ENCODE results near the gene ANP32D.
A peak's percentile ranks its signal among the peaks of the same experiment; 100 is the strongest.
"Not testable (repeated sequence)": the region's sequence is repeated elsewhere in the genome, so short reads cannot be mapped to it uniquely, and the experiment has no call there.

Gene ANP32D

GRCh38 chr12:48446161-48446776 lies 26.1 kb upstream of the ANP32D start:
- no peak for DNase-seq
- ChIA-PET POLR2A (no interaction called here), CTCF (no interaction called here)
- peaks cover 0 to 2% (median 0%) of the 10 kb centered on the region in 5 experiments for H3K27me3 ChIP-seq (replicated peaks in 2 of 5; ENCODE audit: control insufficient read depth in 4 of 5, insufficient read depth in 5 of 5, low read length in 4 of 5)
- H3K9me3 ChIP-seq (ENCODE audit: control extremely low read depth in 1 of 5, control insufficient read depth in 4 of 5, insufficient read depth in 2 of 5, low read depth in 1 of 5, low read length in 4 of 5): peaks cover 0 to 3% (median 0%) of the 10 kb centered on the region in 5 experiments
- no peak overlapping the region for H3K4me3 ChIP-seq (ENCODE audit: control insufficient read depth in 1 of 7, extremely low read depth in 1 of 7, insufficient read depth in 4 of 7, low read depth in 2 of 7, low read length in 6 of 7)
- 100% methylated on average over 1 of the region's 4 CpGs for WGBS (ENCODE audit: insufficient coverage)
- no peaks in the 10 kb centered on the region for H3K36me3 ChIP-seq (ENCODE audit: control insufficient read depth in 4 of 4, insufficient read depth in 4 of 4, low read length in 3 of 4)
- H3K27ac ChIP-seq (ENCODE audit: insufficient read depth in 1 of 2, low read depth in 1 of 2, low read length in 2 of 2, poor library complexity in 1 of 2, severe bottlenecking in 2 of 2): no peak overlapping the region
- H3K4me1 ChIP-seq (ENCODE audit: control extremely low read depth in 1 of 4, control insufficient read depth in 4 of 4, insufficient read depth in 4 of 4, low read length in 3 of 4): no peaks in the 10 kb centered on the region

DNA sequence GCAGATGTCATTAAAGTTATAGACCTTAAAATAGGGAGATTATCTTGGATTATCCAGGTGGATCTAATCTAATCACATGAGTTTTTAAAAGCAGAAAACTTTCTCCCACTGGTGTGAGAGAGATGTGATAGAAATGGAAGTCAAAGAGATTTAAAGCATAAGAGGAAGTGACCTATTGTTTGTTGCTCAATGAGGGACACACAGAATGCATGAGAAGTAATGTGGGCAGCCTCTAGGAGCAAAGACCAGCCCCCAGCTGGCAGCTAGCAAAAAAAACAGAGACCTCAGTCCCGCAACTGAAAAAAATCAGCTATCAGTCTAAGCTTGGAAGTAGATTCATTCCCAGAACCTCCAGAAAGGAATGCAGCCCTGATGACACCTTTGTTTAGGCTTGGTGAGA lies 24.6 kb upstream of the ANP32D start:
- H3K9me3 ChIP-seq (ENCODE audit: control extremely low read depth in 1 of 5, control insufficient read depth in 4 of 5, insufficient read depth in 2 of 5, low read depth in 1 of 5, low read length in 4 of 5): peaks cover 0 to 3% (median 0%) of the 10 kb centered on the region in 5 experiments
- H3K27ac ChIP-seq (ENCODE audit: insufficient read depth in 1 of 2, low read depth in 1 of 2, low read length in 2 of 2, poor library complexity in 1 of 2, severe bottlenecking in 2 of 2): no peak overlapping the region
- ChIA-PET POLR2A (interaction anchor here (0.6 kb wide), 1 partner anchor 1416 kb away, joined by 3 read pairs; no protein-coding TSS in a partner anchor), CTCF (no interaction called here)
- no peak for DNase-seq
- H3K4me1 ChIP-seq (ENCODE audit: control extremely low read depth in 1 of 4, control insufficient read depth in 4 of 4, insufficient read depth in 4 of 4, low read length in 3 of 4): no peaks in the 10 kb centered on the region
- no peaks in the 10 kb centered on the region for H3K36me3 ChIP-seq (ENCODE audit: control insufficient read depth in 4 of 4, insufficient read depth in 4 of 4, low read length in 3 of 4)
- no peak overlapping the region for H3K4me3 ChIP-seq (ENCODE audit: control insufficient read depth in 1 of 7, extremely low read depth in 1 of 7, insufficient read depth in 4 of 7, low read depth in 2 of 7, low read length in 6 of 7)
- no peaks in the 10 kb centered on the region for H3K27me3 ChIP-seq (replicated peaks in 2 of 5; ENCODE audit: control insufficient read depth in 4 of 5, insufficient read depth in 5 of 5, low read length in 4 of 5)
- 100% methylated on average over 1 of the region's 1 CpG for WGBS (ENCODE audit: insufficient coverage)

DNA sequence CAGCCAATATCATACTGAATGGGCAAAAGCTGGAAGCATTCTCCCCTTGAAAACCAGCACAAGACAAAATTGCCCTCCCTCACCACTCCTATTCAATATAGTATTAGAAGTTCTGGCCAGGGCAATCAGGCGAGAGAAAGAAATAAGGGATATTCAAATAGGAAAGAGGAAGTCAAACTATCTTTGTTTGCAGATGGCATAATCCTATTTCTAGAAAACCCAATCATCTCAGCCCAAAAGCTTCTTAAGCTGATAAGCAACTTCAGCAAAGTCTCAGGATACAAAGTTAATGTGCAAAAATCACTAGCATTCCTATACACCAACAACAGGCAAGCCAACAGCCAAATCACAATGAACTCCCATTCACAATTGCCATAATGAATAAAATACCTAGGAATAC lies 21.0 kb upstream of the ANP32D start:
- DNase-seq: peak; percentile 22 to 58 (median 29)
- ChIA-PET POLR2A (no interaction called here), CTCF (interaction anchor here (1.2 kb wide), 1 partner anchor 9 kb away, joined by 3 read pairs; no protein-coding TSS in a partner anchor)
- no CpG with 5 or more reads among the region's 1 CpG for WGBS (ENCODE audit: insufficient coverage)
- H3K4me1 ChIP-seq (ENCODE audit: control extremely low read depth in 1 of 4, control insufficient read depth in 4 of 4, insufficient read depth in 4 of 4, low read length in 3 of 4): no peaks in the 10 kb centered on the region
- no peak overlapping the region for H3K27ac ChIP-seq (ENCODE audit: insufficient read depth in 1 of 2, low read depth in 1 of 2, low read length in 2 of 2, poor library complexity in 1 of 2, severe bottlenecking in 2 of 2)
- H3K9me3 ChIP-seq (ENCODE audit: control extremely low read depth in 1 of 5, control insufficient read depth in 4 of 5, insufficient read depth in 2 of 5, low read depth in 1 of 5, low read length in 4 of 5): peaks cover 0 to 3% (median 0%) of the 10 kb centered on the region in 5 experiments
- H3K4me3 ChIP-seq (ENCODE audit: control insufficient read depth in 1 of 7, extremely low read depth in 1 of 7, insufficient read depth in 4 of 7, low read depth in 2 of 7, low read length in 6 of 7): no peak overlapping the region
- no peaks in the 10 kb centered on the region for H3K36me3 ChIP-seq (ENCODE audit: control insufficient read depth in 4 of 4, insufficient read depth in 4 of 4, low read length in 3 of 4)
- no peaks in the 10 kb centered on the region for H3K27me3 ChIP-seq (replicated peaks in 2 of 5; ENCODE audit: control insufficient read depth in 4 of 5, insufficient read depth in 5 of 5, low read length in 4 of 5)

DNA sequence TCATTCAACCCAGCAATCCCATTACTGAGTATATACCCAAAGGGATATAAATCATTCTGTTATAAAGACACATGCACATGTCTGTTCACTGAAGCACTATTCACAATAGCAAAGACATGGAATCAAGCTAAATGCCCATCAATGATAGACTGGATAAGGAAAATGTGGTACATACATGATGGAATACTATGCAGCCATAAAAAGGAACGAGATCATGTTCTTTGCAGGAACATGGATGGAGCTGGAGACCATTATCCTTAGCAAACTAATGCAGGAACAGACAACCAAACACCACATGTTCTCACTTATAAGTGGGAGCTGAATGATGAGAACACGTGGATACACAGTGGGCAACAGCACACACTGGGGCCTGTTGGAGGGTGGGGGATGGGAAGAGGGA lies 19.4 kb upstream of the ANP32D start:
- H3K27ac ChIP-seq (ENCODE audit: insufficient read depth in 1 of 2, low read depth in 1 of 2, low read length in 2 of 2, poor library complexity in 1 of 2, severe bottlenecking in 2 of 2); H3K4me3 ChIP-seq (ENCODE audit: control insufficient read depth in 1 of 7, extremely low read depth in 1 of 7, insufficient read depth in 4 of 7, low read depth in 2 of 7, low read length in 6 of 7); H3K9me3 ChIP-seq (ENCODE audit: control extremely low read depth in 1 of 5, control insufficient read depth in 4 of 5, insufficient read depth in 2 of 5, low read depth in 1 of 5, low read length in 4 of 5); H3K4me1 ChIP-seq (ENCODE audit: control extremely low read depth in 1 of 4, control insufficient read depth in 4 of 4, insufficient read depth in 4 of 4, low read length in 3 of 4); H3K36me3 ChIP-seq (ENCODE audit: control insufficient read depth in 4 of 4, insufficient read depth in 4 of 4, low read length in 3 of 4); DNase-seq; H3K27me3 ChIP-seq (replicated peaks in 2 of 5; ENCODE audit: control insufficient read depth in 4 of 5, insufficient read depth in 5 of 5, low read length in 4 of 5); CTCF ChIA-PET; POLR2A ChIA-PET: not testable (repeated sequence)
- no CpG with 5 or more reads among the region's 2 CpGs for WGBS (ENCODE audit: insufficient coverage)

DNA sequence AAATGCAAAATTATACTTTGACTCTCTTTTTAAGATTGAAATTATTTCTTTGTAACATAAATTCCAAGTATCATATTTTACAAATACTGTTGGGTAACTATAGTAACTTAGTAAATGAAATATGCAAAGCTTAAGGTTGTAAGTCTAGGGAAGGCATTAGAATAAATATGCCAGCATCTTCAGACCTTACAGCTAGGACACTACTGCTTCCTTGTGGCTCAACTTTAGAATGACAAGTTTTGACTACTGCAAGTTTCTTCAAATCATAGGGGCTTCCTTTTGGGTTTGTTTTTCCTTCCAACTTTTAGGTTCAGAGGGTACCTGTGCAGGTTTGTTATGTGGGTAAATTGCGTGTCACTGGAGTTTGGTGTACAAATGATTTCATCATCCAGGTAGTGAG lies 17.7 kb upstream of the ANP32D start:
- H3K4me1 ChIP-seq (ENCODE audit: control extremely low read depth in 1 of 4, control insufficient read depth in 4 of 4, insufficient read depth in 4 of 4, low read length in 3 of 4): no peaks in the 10 kb centered on the region
- H3K4me3 ChIP-seq (ENCODE audit: control insufficient read depth in 1 of 7, extremely low read depth in 1 of 7, insufficient read depth in 4 of 7, low read depth in 2 of 7, low read length in 6 of 7): no peak overlapping the region
- H3K27ac ChIP-seq (ENCODE audit: insufficient read depth in 1 of 2, low read depth in 1 of 2, low read length in 2 of 2, poor library complexity in 1 of 2, severe bottlenecking in 2 of 2): no peak overlapping the region
- no peaks in the 10 kb centered on the region for H3K27me3 ChIP-seq (replicated peaks in 2 of 5; ENCODE audit: control insufficient read depth in 4 of 5, insufficient read depth in 5 of 5, low read length in 4 of 5)
- ChIA-PET POLR2A (no interaction called here), CTCF (interaction anchor here (0.6 kb wide), 1 partner anchor 307 kb away, joined by 3 read pairs; no protein-coding TSS in a partner anchor)
- H3K36me3 ChIP-seq (ENCODE audit: control insufficient read depth in 4 of 4, insufficient read depth in 4 of 4, low read length in 3 of 4): no peaks in the 10 kb centered on the region
- peaks cover 0 to 3% (median 0%) of the 10 kb centered on the region in 5 experiments for H3K9me3 ChIP-seq (ENCODE audit: control extremely low read depth in 1 of 5, control insufficient read depth in 4 of 5, insufficient read depth in 2 of 5, low read depth in 1 of 5, low read length in 4 of 5)
- peak; percentile 25 to 62 (median 62) for DNase-seq
- WGBS (ENCODE audit: insufficient coverage): no CpG with 5 or more reads among the region's 1 CpG

DNA sequence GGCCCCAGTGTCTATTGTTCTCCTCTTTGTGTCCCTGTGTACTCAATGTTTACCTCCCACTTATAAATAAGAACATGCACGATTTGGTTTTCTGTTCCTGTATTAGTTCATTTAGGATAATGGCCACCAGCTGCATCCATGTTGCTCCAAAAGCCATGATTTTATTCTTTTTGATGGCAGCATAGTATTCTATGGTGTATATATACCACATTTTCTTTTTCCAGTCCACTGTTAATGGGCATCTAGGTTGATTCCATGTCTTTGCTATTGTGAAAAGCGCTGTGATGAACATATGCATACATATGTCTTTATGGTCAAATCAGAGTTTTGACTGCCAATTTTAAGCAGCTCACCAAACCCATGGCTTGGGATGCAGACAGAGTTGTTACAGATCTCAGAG lies 17.2 kb upstream of the ANP32D start:
- no peak for DNase-seq
- Histone ChIP-seq H3K4me3 (ENCODE audit: control insufficient read depth in 1 of 7, extremely low read depth in 1 of 7, insufficient read depth in 4 of 7, low read depth in 2 of 7, low read length in 6 of 7) (no peak overlapping the region), H3K9me3 (ENCODE audit: control extremely low read depth in 1 of 5, control insufficient read depth in 4 of 5, insufficient read depth in 2 of 5, low read depth in 1 of 5, low read length in 4 of 5) (no peaks in the 10 kb centered on the region), H3K4me1 (ENCODE audit: control extremely low read depth in 1 of 4, control insufficient read depth in 4 of 4, insufficient read depth in 4 of 4, low read length in 3 of 4) (no peaks in the 10 kb centered on the region), H3K27ac (ENCODE audit: insufficient read depth in 1 of 2, low read depth in 1 of 2, low read length in 2 of 2, poor library complexity in 1 of 2, severe bottlenecking in 2 of 2) (no peak overlapping the region), H3K27me3 (replicated peaks in 2 of 5; ENCODE audit: control insufficient read depth in 4 of 5, insufficient read depth in 5 of 5, low read length in 4 of 5) (no peaks in the 10 kb centered on the region), H3K36me3 (ENCODE audit: control insufficient read depth in 4 of 4, insufficient read depth in 4 of 4, low read length in 3 of 4) (no peaks in the 10 kb centered on the region)
- POLR2A ChIA-PET: no interaction called here
- CTCF ChIA-PET: no interaction called here
- WGBS (ENCODE audit: insufficient coverage): no CpG with 5 or more reads among the region's 2 CpGs

DNA sequence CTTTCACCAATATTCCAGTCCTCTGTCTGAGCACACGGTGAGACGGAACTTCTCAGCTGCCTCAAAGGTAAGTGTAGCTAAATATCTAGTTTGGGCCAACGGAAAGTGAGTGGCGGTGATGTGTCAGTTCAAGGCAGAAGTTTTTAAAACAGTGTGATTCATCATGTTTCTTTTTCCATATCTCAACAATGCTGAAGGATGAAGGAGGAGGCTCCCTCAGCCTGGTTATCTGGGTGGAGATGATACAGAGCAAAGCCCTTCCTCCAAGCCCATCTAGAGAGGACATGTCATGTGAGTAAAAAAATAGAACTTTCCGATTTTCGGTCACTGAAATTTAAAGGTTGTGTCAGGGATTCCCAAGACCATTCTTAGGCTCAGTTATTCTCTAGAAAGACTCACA lies 13.1 kb upstream of the ANP32D start:
- no peak for DNase-seq
- no peaks in the 10 kb centered on the region for H3K36me3 ChIP-seq (ENCODE audit: control insufficient read depth in 4 of 4, insufficient read depth in 4 of 4, low read length in 3 of 4)
- 73% methylated on average over 3 of the region's 6 CpGs for WGBS (ENCODE audit: insufficient coverage)
- no peaks in the 10 kb centered on the region for H3K4me1 ChIP-seq (ENCODE audit: control extremely low read depth in 1 of 4, control insufficient read depth in 4 of 4, insufficient read depth in 4 of 4, low read length in 3 of 4)
- no peak overlapping the region for H3K4me3 ChIP-seq (ENCODE audit: control insufficient read depth in 1 of 7, extremely low read depth in 1 of 7, insufficient read depth in 4 of 7, low read depth in 2 of 7, low read length in 6 of 7)
- H3K27ac ChIP-seq (ENCODE audit: insufficient read depth in 1 of 2, low read depth in 1 of 2, low read length in 2 of 2, poor library complexity in 1 of 2, severe bottlenecking in 2 of 2): no peak overlapping the region
- ChIA-PET CTCF (no interaction called here), POLR2A (no interaction called here)
- no peaks in the 10 kb centered on the region for H3K9me3 ChIP-seq (ENCODE audit: control extremely low read depth in 1 of 5, control insufficient read depth in 4 of 5, insufficient read depth in 2 of 5, low read depth in 1 of 5, low read length in 4 of 5)
- H3K27me3 ChIP-seq (replicated peaks in 2 of 5; ENCODE audit: control insufficient read depth in 4 of 5, insufficient read depth in 5 of 5, low read length in 4 of 5): no peaks in the 10 kb centered on the region
